Activated CD4-positive, CD25-positive, alpha-beta regulatory T cell treated with anti-CD3 and anti-CD28 coated beads, Interleukin-2, amount 50 U/mL, for 72 hours (primary cell): Measurements from ENCODE around the gene CD79A.
"Not testable (repeated sequence)": the region's sequence is repeated elsewhere in the genome, so short reads cannot be mapped to it uniquely, and the experiment has no call there.

Source experiments
- DNase-seq: peaks from one replicate; pipeline ENCODE4 v3.0.0; 2021

Gene CD79A

GRCh38 chr19:41863209-41863931 is 13.7 kb upstream of the CD79A start:
- no peak for DNase-seq

GRCh38 chr19:41864374-41864773 is 12.7 kb upstream of the CD79A start:
- DNase-seq: no peak

DNA sequence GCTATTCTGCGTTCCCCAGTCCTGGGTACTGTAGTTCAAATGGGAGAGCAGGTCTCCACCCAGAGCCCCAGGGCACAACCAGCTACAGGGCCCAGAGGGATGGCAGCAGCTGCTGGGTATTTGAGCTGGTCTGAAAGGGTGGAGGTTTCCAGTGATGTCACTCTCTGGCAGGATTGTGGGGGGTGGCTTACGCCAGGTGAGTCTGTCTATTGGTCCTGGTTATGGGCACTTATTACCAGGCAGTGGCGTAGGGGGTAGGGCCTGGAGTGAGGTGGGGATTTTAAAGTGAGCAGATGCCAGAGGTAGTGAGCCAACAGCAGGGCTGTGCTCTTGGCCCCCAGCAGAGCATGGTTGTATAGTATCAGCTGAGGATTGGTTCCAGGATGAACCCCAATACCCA is 10.8 kb upstream of the CD79A start:
- no peak for DNase-seq

GRCh38 chr19:41868120-41868988 is 8.7 kb upstream of the CD79A start:
- no peak for DNase-seq

GRCh38 chr19:41868989-41869300 is 8.1 kb upstream of the CD79A start:
- DNase-seq: no peak

DNA sequence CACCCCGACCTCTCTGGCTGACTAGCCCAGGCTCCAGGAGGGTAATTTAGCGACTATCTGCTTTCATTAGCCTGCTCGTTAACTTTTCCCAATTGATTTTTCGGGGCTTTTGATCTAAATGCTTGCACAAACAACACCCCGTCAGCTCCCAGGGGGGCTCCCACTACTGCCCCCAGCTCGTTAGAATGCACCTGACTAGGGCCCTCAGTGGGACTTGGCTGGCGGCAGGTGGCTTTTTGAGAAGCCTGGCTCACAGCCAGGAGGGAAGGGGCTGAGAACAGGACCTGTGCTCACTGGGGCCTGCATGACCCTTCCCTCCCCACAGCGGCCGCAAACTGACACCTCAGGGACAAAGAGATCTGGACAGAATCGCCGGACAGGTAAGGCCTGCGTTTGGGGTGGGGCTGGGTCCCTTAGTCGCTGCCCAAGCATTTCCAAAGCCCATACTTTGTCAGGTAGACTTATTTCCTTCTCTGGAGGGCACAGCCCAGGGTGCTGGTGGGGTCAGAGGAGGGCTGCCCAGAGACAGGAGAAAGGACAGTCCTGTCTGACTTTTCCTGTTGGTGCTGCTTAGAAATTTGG is 7.6 kb upstream of the CD79A start:
- DNase-seq: no peak

DNA sequence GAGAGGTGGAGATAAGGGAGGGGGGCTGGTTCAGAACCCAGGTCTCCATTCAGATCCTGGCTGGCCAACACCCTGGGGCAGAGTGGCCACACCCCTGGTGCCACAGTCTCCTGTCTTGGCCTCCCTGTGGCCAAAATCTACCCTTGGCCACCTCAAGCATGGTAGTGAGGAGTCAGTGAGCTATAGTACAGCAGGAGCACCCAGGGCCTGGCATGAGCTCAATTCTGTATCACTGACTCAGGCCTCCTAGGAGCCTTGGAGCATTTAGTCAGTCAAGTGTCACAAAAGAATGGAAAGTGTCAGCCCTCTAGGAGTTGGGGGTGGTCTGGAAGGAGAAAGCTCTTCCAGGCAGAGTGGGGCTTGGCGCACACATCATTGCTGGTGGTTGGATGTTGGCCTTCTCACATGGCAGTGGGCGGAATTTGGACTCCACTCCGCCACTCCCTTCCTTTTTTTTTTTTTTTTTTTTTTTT is 6.6 kb upstream of the CD79A start:
- DNase-seq: no peak

- DNase-seq: peak; percentile 56
Measured at GRCh38 chr19:41871573-41872383, 5.3 kb upstream of the CD79A start.

DNA sequence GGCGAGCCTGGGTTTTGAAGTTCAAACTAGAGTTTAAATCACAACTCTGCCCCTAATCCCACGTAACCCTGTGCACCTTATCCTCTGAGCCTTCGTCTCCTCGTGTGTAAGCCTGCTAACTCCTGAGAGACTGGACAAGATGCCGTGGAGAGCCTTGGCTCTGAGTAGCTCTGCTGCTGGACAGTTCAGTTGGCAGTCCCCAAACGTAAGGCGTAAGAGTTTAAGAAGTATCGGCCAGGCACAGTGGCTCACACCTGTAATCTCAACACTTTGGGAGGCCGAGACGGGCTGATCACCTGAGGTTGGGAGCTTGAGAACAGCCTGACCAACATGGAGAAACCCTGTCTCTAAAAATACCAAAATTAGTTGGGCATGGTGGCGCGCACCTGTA is 4.7 kb upstream of the CD79A start:
- no peak for DNase-seq

DNA sequence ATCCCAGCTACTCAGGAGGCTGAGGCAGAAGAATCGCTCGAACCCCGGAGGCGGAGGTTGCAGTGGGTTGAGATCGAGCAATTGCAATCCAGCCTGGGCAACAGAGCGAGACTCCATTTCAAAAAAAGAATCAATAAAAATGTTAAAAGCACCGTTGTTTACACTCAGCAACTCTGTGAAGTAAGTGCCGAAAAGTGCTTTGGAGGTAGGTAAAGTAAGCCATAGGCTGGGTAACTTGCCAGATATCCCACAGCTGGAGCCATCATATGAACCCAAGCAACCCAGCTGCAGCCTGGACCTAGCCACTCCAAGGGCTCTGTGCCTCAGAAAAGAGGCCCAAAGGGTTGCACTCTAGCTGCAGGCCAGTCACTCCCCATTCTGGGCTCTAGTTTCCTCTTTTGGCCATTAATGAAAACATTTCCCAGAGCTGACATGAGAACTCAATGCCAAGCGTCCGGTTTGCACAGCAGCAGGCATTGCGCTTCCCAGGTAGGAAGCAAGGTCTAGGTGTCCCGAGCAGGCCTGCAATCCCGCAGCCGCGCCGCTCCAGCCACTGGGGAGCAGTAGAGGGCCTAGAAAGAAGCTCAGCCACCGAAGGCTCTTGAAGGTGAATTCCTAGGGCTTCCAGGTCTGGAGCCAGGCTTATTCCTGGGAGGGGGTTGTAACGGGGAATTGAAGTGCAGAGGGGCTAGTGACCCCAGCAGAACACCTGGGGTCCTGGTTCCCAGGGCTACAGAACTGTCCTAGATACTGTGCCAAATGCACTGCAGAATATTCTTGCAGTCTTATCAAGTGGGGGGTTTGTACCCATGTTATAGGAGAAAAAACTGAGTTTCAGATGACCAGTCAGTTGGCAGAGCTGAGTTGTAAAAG is 4.1 kb upstream of the CD79A start:
- peak; percentile 59 for DNase-seq

- DNase-seq: not testable (repeated sequence)
Measured at GRCh38 chr19:41875973-41876372, 1.1 kb upstream of the CD79A start.

GRCh38 chr19:41877916-41878905 is 1.1 kb downstream of the CD79A start:
- DNase-seq: no peak

- DNase-seq: no peak
Measured at GRCh38 chr19:41879080-41879479, 2.0 kb downstream of the CD79A start.

DNA sequence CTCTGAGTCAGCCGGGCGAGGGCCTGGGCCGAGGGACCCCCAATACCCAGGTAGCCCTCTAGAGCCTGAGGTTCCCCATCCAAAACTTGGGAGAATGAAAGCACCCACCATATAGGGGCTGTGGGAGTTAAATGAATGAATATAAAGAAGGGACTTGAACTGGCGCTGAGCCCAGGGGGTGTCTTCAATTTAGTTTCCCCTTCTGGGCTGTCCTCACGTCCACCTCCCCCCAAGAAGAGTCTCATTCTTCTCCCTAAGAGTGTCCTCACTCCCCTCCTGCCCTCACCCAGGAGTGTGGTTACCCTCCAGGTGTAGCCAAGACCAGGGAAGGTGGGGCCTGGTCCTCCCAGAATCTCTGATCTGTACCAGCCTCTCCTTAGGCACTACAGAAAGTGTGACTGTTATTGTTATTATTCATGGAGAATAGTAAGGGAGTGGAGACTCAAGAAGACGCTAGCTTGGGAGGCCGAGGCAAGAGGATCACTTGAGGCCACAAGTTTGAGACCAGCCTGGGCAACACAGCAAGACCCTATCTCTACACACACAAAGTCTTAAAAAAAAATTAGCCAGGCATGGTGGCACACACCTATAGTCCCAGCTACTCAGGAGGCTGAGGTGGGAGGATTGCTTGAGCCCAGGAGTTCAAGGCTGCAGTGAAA is 2.7 kb downstream of the CD79A start:
- no peak for DNase-seq

GRCh38 chr19:41880329-41880708 is 3.2 kb downstream of the CD79A start:
- DNase-seq: no peak

DNA sequence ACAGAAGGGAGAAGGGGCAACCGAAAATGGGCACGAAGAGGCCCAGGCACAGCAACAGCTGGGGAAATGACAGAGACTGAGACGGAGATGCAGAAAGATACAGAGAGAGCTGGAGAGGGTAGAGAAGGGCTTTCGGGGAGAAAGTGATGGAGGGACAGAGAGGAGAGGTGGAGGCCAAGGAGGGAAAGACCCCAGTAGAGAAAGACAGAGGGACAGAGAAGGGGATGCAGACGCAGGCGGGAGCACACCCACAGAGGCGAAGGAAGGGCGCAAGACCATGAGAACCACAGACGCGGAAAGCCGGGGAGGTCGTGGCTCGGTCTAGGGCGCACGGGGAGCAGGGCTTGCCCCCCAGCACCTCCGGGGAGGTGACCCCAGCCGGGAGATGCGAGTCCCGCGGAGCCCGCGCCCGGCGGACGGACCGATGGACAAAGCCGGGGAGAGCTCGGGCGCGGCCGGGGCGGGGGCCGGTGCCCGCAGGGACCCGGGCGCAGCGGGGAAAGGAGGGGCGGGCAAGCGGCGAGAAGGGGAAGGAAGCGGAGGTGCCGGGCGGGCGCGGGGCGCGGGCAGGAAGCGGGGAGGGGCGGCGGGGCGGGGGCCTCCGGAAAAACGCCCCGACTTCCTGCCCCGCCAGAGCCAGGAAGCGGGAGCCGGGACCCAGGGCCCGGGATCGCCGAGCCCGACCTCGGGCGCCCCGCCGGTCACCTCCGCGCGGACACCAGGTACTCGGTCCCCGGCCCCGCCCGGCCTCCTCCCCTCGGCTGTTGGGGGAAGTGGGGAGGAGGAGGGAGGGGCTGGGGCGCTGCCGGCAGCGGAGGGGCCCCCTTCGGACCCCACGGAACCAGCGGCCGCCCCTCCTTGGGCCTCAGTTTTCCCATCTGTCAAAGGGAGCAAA is 5.7 kb downstream of the CD79A start, which contains the start of gene ARHGEF1:
ARHGEF1 (plus strand) TSS at position 617 of the 895 bp plus-strand sequence. CDS start 4,899 bp downstream, outside the sequence.
- peak; percentile 66 for DNase-seq

- DNase-seq: no peak
Measured at GRCh38 chr19:41883463-41883820, 6.4 kb downstream of the CD79A start.

- DNase-seq: peak; percentile 86
Measured at GRCh38 chr19:41883821-41884733, 7.0 kb downstream of the CD79A start.
